Measurements from ENCODE around the gene MAP4K4. TPM values are rescaled to one million over a fixed set of nuclear protein-coding genes. Genes with fewer than 3 reads are reported as not detected.

Gene MAP4K4
- total RNA-seq, 1 experiment from 2014 or later: 132 TPM

- no peak overlapping the region for H2BK120ac ChIP-seq (ENCODE audit: low read depth, low read length, poor library complexity, severe bottlenecking)
- H3K18ac ChIP-seq (ENCODE audit: insufficient read length, low read depth, low read length): no peak overlapping the region
- Mint-ChIP-seq H3K9me3 (no peaks in the 10 kb centered on the region), H3K27me3 (ENCODE audit: low read depth) (no peaks in the 10 kb centered on the region), H3K4me1 (peaks cover 16 to 27% of the 10 kb centered on the region in 2 experiments), H3K4me3 (no peak overlapping the region), H3K27ac (no peak overlapping the region), H3K36me3 (ENCODE audit: insufficient read depth in 1 of 3, low read depth in 3 of 3) (peaks cover 11 to 44% (median 41%) of the 10 kb centered on the region in 3 experiments; a peak in 6 of 7 replicates)
- DNase-seq: no peak
- WGBS (ENCODE audit: extremely low coverage, insufficient read length, low lambda C conversion rate): no CpG with 5 or more reads among the region's 2 CpGs
- H4K91ac ChIP-seq (ENCODE audit: insufficient read length, low read depth, low read length): no peak overlapping the region
- no peak overlapping the region for H2BK15ac ChIP-seq (ENCODE audit: low read depth, low read length)
- H3K4ac ChIP-seq (ENCODE audit: low read depth, low read length): no peak overlapping the region
- H3K79me2 ChIP-seq (ENCODE audit: insufficient read depth, low read length): no peaks in the 10 kb centered on the region
- H2BK12ac ChIP-seq (ENCODE audit: insufficient read length, low read depth, low read length): no peak overlapping the region
- no peak overlapping the region for H2AFZ ChIP-seq (ENCODE audit: low read length)
- no peak overlapping the region for H2BK5ac ChIP-seq (ENCODE audit: insufficient read length, low read length)
- H2AK5ac ChIP-seq (ENCODE audit: insufficient read length, low read length): no peak overlapping the region
- H3K23ac ChIP-seq (ENCODE audit: insufficient read length, low read depth, low read length): no peak overlapping the region
- H3K9ac ChIP-seq (ENCODE audit: extremely low read depth, insufficient read length, low read length): no peak overlapping the region
- H3K56ac ChIP-seq (ENCODE audit: insufficient read length, low read depth, low read length): no peak overlapping the region
- H3K27me3 ChIP-seq (ENCODE audit: insufficient read depth, low read length): no peaks in the 10 kb centered on the region
- no peak overlapping the region for H3T11ph ChIP-seq (ENCODE audit: low read length)
- no peak overlapping the region for H2BK20ac ChIP-seq (ENCODE audit: low read depth, low read length, poor library complexity, severe bottlenecking)
- TF ChIP-seq CTCF (conservative IDR thresholded peaks at IDR 0.05): no peak
- no peak overlapping the region for H3K4me2 ChIP-seq (ENCODE audit: insufficient read depth, insufficient read length, low read length)
- H3K23me2 ChIP-seq (ENCODE audit: insufficient read length, low read depth, low read length, poor library complexity, severe bottlenecking): no peaks in the 10 kb centered on the region
- H3K9me3 ChIP-seq (ENCODE audit: control insufficient read depth, low read depth, low read length): no peaks in the 10 kb centered on the region
- H4K20me1 ChIP-seq (ENCODE audit: control insufficient read depth, insufficient read depth, insufficient read length): no peaks in the 10 kb centered on the region
- H3K27ac ChIP-seq (ENCODE audit: insufficient read length, low read depth, low read length): no peak overlapping the region
- H4K5ac ChIP-seq (ENCODE audit: insufficient read length, low read depth, low read length): no peak overlapping the region
- no peak overlapping the region for H4K8ac ChIP-seq (replicated peaks; ENCODE audit: insufficient read length, low read depth, low read length)
- H3K79me1 ChIP-seq (ENCODE audit: insufficient read depth, low read depth, low read length, poor library complexity, severe bottlenecking): peaks cover 3% of the 10 kb centered on the region
- H3K14ac ChIP-seq (ENCODE audit: insufficient read depth, low read length): no peak overlapping the region
- H3K4me1 ChIP-seq (ENCODE audit: insufficient read depth, low read length): no peaks in the 10 kb centered on the region; the same call in 1 of the 2 replicates
Observed at GRCh38 chr2:101826716-101827115, 129.2 kb downstream of the MAP4K4 start.

Measured in H9 (cell line).